H9 (cell line): Measurements from ENCODE around the gene SLAIN1. TPM values are rescaled to one million over a fixed set of nuclear protein-coding genes. Genes with fewer than 3 reads are reported as not detected.

Experiments used
- DNase-seq: peaks from one replicate; pipeline ENCODE4 v3.0.0-alpha.2; 2017
- H2AFZ ChIP-seq: one replicate; pipeline ENCODE4 v1.6.1; 2013; ENCODE audit warnings: mild to moderate bottlenecking, low read length, control low read depth, moderate library complexity
- H2AK5ac ChIP-seq: 2 replicates; pipeline ENCODE4 v1.6.1; 2013; ENCODE audit warnings: low read length, control low read depth, mixed read lengths; ENCODE audit not compliant: insufficient read length
- H2BK120ac ChIP-seq: one replicate; pipeline ENCODE4 v1.6.1; 2013; ENCODE audit warnings: low read depth, mild to moderate bottlenecking, low read length, control low read depth, inconsistent platforms; ENCODE audit not compliant: poor library complexity, severe bottlenecking
- H2BK12ac ChIP-seq: 2 replicates; pipeline ENCODE4 v1.6.1; 2013; ENCODE audit warnings: low read length, control low read depth, mixed read lengths, low read depth; ENCODE audit not compliant: insufficient read length
- H2BK15ac ChIP-seq: 2 replicates; pipeline ENCODE4 v1.6.1; 2013; ENCODE audit warnings: low read depth, low read length, control low read depth
- H2BK20ac ChIP-seq: one replicate; pipeline ENCODE4 v1.6.1; 2013; ENCODE audit warnings: low read depth, mild to moderate bottlenecking, low read length, control low read depth, inconsistent platforms; ENCODE audit not compliant: poor library complexity, severe bottlenecking
- H2BK5ac ChIP-seq: 2 replicates; pipeline ENCODE4 v1.6.1; 2013; ENCODE audit warnings: low read length, control low read depth, mixed read lengths; ENCODE audit not compliant: insufficient read length
- H3K14ac ChIP-seq: 2 replicates; pipeline ENCODE4 v1.6.1; 2013; ENCODE audit warnings: low read length, control low read depth; ENCODE audit not compliant: insufficient read depth
- H3K18ac ChIP-seq: 2 replicates; pipeline ENCODE4 v1.6.1; 2013; ENCODE audit warnings: low read depth, mild to moderate bottlenecking, mixed read lengths, low read length, control low read depth; ENCODE audit not compliant: insufficient read length
- H3K23ac ChIP-seq: 2 replicates; pipeline ENCODE4 v1.6.1; 2013; ENCODE audit warnings: low read length, control low read depth, mixed read lengths, low read depth; ENCODE audit not compliant: insufficient read length
- H3K23me2 ChIP-seq: 2 replicates; pipeline ENCODE4 v1.6.1; 2013; ENCODE audit warnings: low read depth, mild to moderate bottlenecking, mixed read lengths, low read length, control low read depth; ENCODE audit not compliant: insufficient read length, poor library complexity, severe bottlenecking
- H3K27ac ChIP-seq: 2 replicates; pipeline ENCODE4 v1.5.1; 2013; ENCODE audit warnings: low read length, control low read depth, mixed read lengths, low read depth; ENCODE audit not compliant: insufficient read length
- H3K27me3 ChIP-seq: 2 replicates; pipeline ENCODE4 v1.6.1; 2013; ENCODE audit warnings: low read length, control low read depth, inconsistent platforms; ENCODE audit not compliant: insufficient read depth
- H3K4ac ChIP-seq: 2 replicates; pipeline ENCODE4 v1.6.1; 2013; ENCODE audit warnings: low read depth, mild to moderate bottlenecking, control low read depth, inconsistent platforms, low read length, moderate library complexity
- H3K4me1 ChIP-seq: 2 replicates; pipeline ENCODE4 v1.6.1; 2013; ENCODE audit warnings: low read length, control low read depth, inconsistent platforms; ENCODE audit not compliant: insufficient read depth
- H3K4me2 ChIP-seq: 2 replicates; pipeline ENCODE4 v1.6.1; 2013; ENCODE audit warnings: low read length, control low read depth, mixed read lengths; ENCODE audit not compliant: insufficient read length, insufficient read depth
- H3K56ac ChIP-seq: 2 replicates; pipeline ENCODE4 v1.6.1; 2013; ENCODE audit warnings: low read depth, mild to moderate bottlenecking, mixed read lengths, low read length, control low read depth; ENCODE audit not compliant: insufficient read length
- H3K79me1 ChIP-seq: 2 replicates; pipeline ENCODE4 v1.6.1; 2013; ENCODE audit warnings: low read depth, mild to moderate bottlenecking, moderate library complexity, low read length, control low read depth, inconsistent platforms; ENCODE audit not compliant: insufficient read depth, poor library complexity, severe bottlenecking
- H3K79me2 ChIP-seq: 2 replicates; pipeline ENCODE4 v1.6.1; 2013; ENCODE audit warnings: low read length, control low read depth, inconsistent platforms; ENCODE audit not compliant: insufficient read depth
- H3K9ac ChIP-seq: 2 replicates; pipeline ENCODE4 v1.6.1; 2013; ENCODE audit warnings: low read length, control low read depth, mixed read lengths; ENCODE audit not compliant: insufficient read length; ENCODE audit errors: extremely low read depth
- H3K9me3 ChIP-seq: one replicate; pipeline ENCODE4 v1.6.1; 2013; ENCODE audit warnings: low read depth, low read length, inconsistent platforms; ENCODE audit not compliant: control insufficient read depth
- H3T11ph ChIP-seq: one replicate; pipeline ENCODE4 v1.6.1; 2013; ENCODE audit warnings: mild to moderate bottlenecking, low read length, control low read depth, inconsistent platforms
- H4K20me1 ChIP-seq: one replicate; pipeline ENCODE4 v1.6.1; 2013; ENCODE audit not compliant: control insufficient read depth, insufficient read length, insufficient read depth
- H4K5ac ChIP-seq: 2 replicates; pipeline ENCODE4 v1.6.1; 2013; ENCODE audit warnings: low read depth, mild to moderate bottlenecking, mixed read lengths, low read length, control low read depth; ENCODE audit not compliant: insufficient read length
- H4K8ac ChIP-seq: replicated peaks from 2 replicates; pipeline ENCODE4 v1.6.1; 2013; ENCODE audit warnings: low read length, control low read depth, mixed read lengths, low read depth; ENCODE audit not compliant: insufficient read length
- H4K91ac ChIP-seq: 2 replicates; pipeline ENCODE4 v1.6.1; 2013; ENCODE audit warnings: low read depth, mild to moderate bottlenecking, moderate library complexity, mixed read lengths, low read length, control low read depth; ENCODE audit not compliant: insufficient read length
- H3K27ac Mint-ChIP-seq, 3 experiments: 2 replicates in 2 of 3; 3 replicates in 1 of 3; pipeline ENCODE4 v1.8.0; 2020 to 2021; ENCODE audit warnings: mixed read lengths in 3 of 3, mild to moderate bottlenecking in 1 of 3, moderate library complexity in 1 of 3
- H3K27me3 Mint-ChIP-seq: 2 replicates; pipeline ENCODE4 v1.8.0; 2021; ENCODE audit warnings: low read depth, mild to moderate bottlenecking, moderate library complexity, mixed read lengths
- H3K36me3 Mint-ChIP-seq, 3 experiments: 2 replicates in 2 of 3; 3 replicates in 1 of 3; pipeline ENCODE4 v1.8.0; 2020 to 2021; ENCODE audit warnings: low read depth in 3 of 3, mixed read lengths in 3 of 3; ENCODE audit not compliant: insufficient read depth in 1 of 3
- H3K4me1 Mint-ChIP-seq, 2 experiments: 2 replicates each; pipeline ENCODE4 v1.8.0; 2020; ENCODE audit warnings: mixed read lengths in 2 of 2
- H3K4me3 Mint-ChIP-seq, 2 experiments: 2 replicates in 1 of 2; 3 replicates in 1 of 2; pipeline ENCODE4 v1.8.0; 2020 to 2021; ENCODE audit warnings: mild to moderate bottlenecking in 2 of 2, mixed read lengths in 2 of 2, moderate library complexity in 1 of 2
- H3K9me3 Mint-ChIP-seq, 2 experiments: 2 replicates in 1 of 2; 3 replicates in 1 of 2; pipeline ENCODE4 v1.8.0; 2020; ENCODE audit warnings: mild to moderate bottlenecking in 2 of 2, mixed read lengths in 2 of 2, moderate library complexity in 1 of 2
- microRNA-seq: library from miRNA; unstranded; fragments of <30 nt; microRNA quantifications from one replicate; pipeline ENCODE4, GENCODE V29; 2020; ENCODE audit warnings: borderline microRNAs expressed
- total RNA-seq: library from RNA; stranded (reverse); gene quantifications from 2 replicates; pipeline ENCODE4 v1.2.1, GENCODE V29; 2021
- TF ChIP-seq, protein P1 (sequence below): fragments of 200-600 bp; sonication (generic); conservative IDR thresholded peaks from 3 replicates; pipeline ENCODE4 v1.8.0; 2021; ENCODE audit warnings: antibody characterized with exemption, mild to moderate bottlenecking

SLAIN1 gene
- total RNA-seq, 1 experiment from 2014 or later, result 23.2 TPM

DNA sequence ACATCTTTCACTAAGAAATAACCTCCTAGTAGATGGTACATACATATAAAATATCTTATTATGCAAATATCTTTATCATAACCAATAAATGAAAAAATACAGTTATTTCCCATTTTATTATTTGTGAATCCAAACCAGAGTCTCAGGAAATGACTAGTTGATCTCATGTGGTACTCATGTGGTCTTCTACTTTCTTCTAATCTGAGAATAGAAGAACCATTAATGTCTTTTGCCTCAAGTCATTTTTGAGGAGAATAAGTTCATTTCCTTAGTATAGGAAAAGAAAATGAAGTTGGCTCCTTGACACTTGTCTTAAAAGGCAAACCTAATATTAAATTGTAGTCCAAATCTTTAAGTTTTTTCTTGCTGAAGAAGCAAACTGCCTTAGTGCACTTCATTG lies 114.5 kb downstream of the SLAIN1 start:
- H3K9ac ChIP-seq, result no peak overlapping the region
- Mint-ChIP-seq H3K4me1 (no peaks in the 10 kb centered on the region), H3K4me3 (no peak overlapping the region), H3K36me3 (peaks cover 0 to 2% (median 0%) of the 10 kb centered on the region in 3 experiments; a peak in 1 of 7 replicates), H3K9me3 (no peaks in the 10 kb centered on the region), H3K27ac (no peak overlapping the region), H3K27me3 (no peaks in the 10 kb centered on the region)
- no peaks in the 10 kb centered on the region for H3K23me2 ChIP-seq
- no peak overlapping the region for H4K5ac ChIP-seq
- H3K18ac ChIP-seq, result no peak overlapping the region
- no peak for DNase-seq
- no peak overlapping the region for H2BK20ac ChIP-seq
- TF ChIP-seq, protein P1, sequence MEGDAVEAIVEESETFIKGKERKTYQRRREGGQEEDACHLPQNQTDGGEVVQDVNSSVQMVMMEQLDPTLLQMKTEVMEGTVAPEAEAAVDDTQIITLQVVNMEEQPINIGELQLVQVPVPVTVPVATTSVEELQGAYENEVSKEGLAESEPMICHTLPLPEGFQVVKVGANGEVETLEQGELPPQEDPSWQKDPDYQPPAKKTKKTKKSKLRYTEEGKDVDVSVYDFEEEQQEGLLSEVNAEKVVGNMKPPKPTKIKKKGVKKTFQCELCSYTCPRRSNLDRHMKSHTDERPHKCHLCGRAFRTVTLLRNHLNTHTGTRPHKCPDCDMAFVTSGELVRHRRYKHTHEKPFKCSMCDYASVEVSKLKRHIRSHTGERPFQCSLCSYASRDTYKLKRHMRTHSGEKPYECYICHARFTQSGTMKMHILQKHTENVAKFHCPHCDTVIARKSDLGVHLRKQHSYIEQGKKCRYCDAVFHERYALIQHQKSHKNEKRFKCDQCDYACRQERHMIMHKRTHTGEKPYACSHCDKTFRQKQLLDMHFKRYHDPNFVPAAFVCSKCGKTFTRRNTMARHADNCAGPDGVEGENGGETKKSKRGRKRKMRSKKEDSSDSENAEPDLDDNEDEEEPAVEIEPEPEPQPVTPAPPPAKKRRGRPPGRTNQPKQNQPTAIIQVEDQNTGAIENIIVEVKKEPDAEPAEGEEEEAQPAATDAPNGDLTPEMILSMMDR, result no peak
- H2BK5ac ChIP-seq, result no peak overlapping the region
- H4K20me1 ChIP-seq, result no peaks in the 10 kb centered on the region
- no peaks in the 10 kb centered on the region for H3K27me3 ChIP-seq
- H3T11ph ChIP-seq, result no peak overlapping the region
- H2BK120ac ChIP-seq, result no peak overlapping the region
- H3K4ac ChIP-seq, result no peak overlapping the region
- H4K91ac ChIP-seq, result no peak overlapping the region
- H3K9me3 ChIP-seq, result no peaks in the 10 kb centered on the region
- H3K23ac ChIP-seq, result no peak overlapping the region
- no peaks in the 10 kb centered on the region for H3K79me2 ChIP-seq
- no peak overlapping the region for H2BK12ac ChIP-seq
- H3K27ac ChIP-seq, result no peak overlapping the region
- no peak overlapping the region for H2AK5ac ChIP-seq
- H3K4me1 ChIP-seq, result no peaks in the 10 kb centered on the region
- H3K4me2 ChIP-seq, result no peak overlapping the region
- H2BK15ac ChIP-seq, result no peak overlapping the region
- no peak overlapping the region for H4K8ac ChIP-seq
- no peak overlapping the region for H2AFZ ChIP-seq
- H3K56ac ChIP-seq, result no peak overlapping the region
- H3K79me1 ChIP-seq, result no peaks in the 10 kb centered on the region
- no peak overlapping the region for H3K14ac ChIP-seq

Small RNA genes lying within 50 kb of the gene (microRNA-seq; reads per million reads assigned to microRNA genes)
- gene MIR3665, result not detected

Other genes starting within 250 kb of the SLAIN1 start
- not detected in 2 replicates for gene SCEL, start 162.0 kb upstream of the SLAIN1 start, total RNA-seq
- 6.6 TPM in 2 replicates for gene EDNRB, start 221.1 kb downstream of the SLAIN1 start, total RNA-seq